Kidney (tissue), 14 donors: ENCODE data around the gene RASGRP1. TPM values are rescaled to one million over a fixed set of nuclear protein-coding genes. Genes with fewer than 3 reads are reported as not detected.

Source experiments
- DNase-seq, 5 donors: peaks; one replicate each; pipeline ENCODE4 v3.0.0-alpha.2; 2013 to 2020
- FAIRE-seq: peaks from 2 replicates; lab custom pipeline; 2012; peaks lifted over from hg19 to GRCh38; lab: Jason Lieb, UNC
- H3K27ac ChIP-seq, 2 donors: one replicate each; pipeline ENCODE4 v1.7.0; 2013; ENCODE audit warnings: low read depth in 2 of 2, low read length in 2 of 2, inconsistent platforms in 1 of 2
- H3K27me3 ChIP-seq: one replicate; pipeline ENCODE4 v1.7.1; 2013; ENCODE audit warnings: low read length, inconsistent platforms; ENCODE audit not compliant: control insufficient read depth, insufficient read depth
- H3K36me3 ChIP-seq, 3 donors: one replicate each; pipeline versions ENCODE4 v1.7.0 to v1.7.1; 2013; ENCODE audit warnings: low read length in 3 of 3, control low read depth in 1 of 3, inconsistent platforms in 1 of 3; ENCODE audit not compliant: insufficient read depth in 3 of 3, control insufficient read depth in 2 of 3
- H3K4me1 ChIP-seq, 3 donors: one replicate each; pipeline versions ENCODE4 v1.7.0 to v1.7.1; 2013; ENCODE audit warnings: low read length in 3 of 3, inconsistent platforms in 1 of 3, low read depth in 1 of 3; ENCODE audit not compliant: control insufficient read depth in 2 of 3, insufficient read depth in 2 of 3
- H3K4me3 ChIP-seq, 3 donors: one replicate each; pipeline versions ENCODE4 v1.7.0 to v1.8.1; 2013; ENCODE audit warnings: low read length in 3 of 3, control low read depth in 1 of 3, inconsistent platforms in 1 of 3
- H3K9ac ChIP-seq, 3 donors: one replicate each; pipeline versions ENCODE4 v1.7.0 to v1.7.1; 2013; ENCODE audit warnings: low read length in 3 of 3, control low read depth in 1 of 3, inconsistent platforms in 1 of 3
- H3K9me3 ChIP-seq, 3 donors: one replicate each; pipeline versions ENCODE4 v1.7.0 to v1.7.1; 2013; ENCODE audit warnings: low read length in 3 of 3, control low read depth in 1 of 3, inconsistent platforms in 1 of 3; ENCODE audit not compliant: control insufficient read depth in 2 of 3, insufficient read depth in 1 of 3
- CTCF ChIP-seq: IDR thresholded peaks from 3 replicates; pipeline ENCODE4 v1.5.1; 2012; ENCODE audit warnings: mild to moderate bottlenecking, moderate library complexity, borderline replicate concordance; ENCODE audit not compliant: insufficient read depth; ENCODE audit errors: extremely low read depth
- intact Hi-C: fragments of 100-400 bp; cut with DNase I; formaldehyde crosslinking; loops from one replicate; pipeline ENCODE4 v1.11.1; 2022
- polyA plus RNA-seq: library from polyadenylated mRNA; stranded (reverse); fragments of 350-450 nt; fragmentation: Illumina TruSeq; extraction: RNeasy Lipid Tissue Mini Kit (QIAGEN cat#74804); gene quantifications from one replicate; pipeline ENCODE4 v1.2.3, GENCODE V29; 2014; ENCODE audit warnings: low read depth, low replicate concordance; ENCODE audit not compliant: insufficient read depth
- total RNA-seq: library from RNA; stranded (reverse); fragmentation: NEBNext Ultra II Directional; extraction: Animal tissue kit (Norgen Biotek cat#: 25700); gene quantifications from one replicate; pipeline ENCODE4 v1.2.1, GENCODE V29; 2021
- donor health status: control.
- donor health status: control.
- donor health status: control.
- donor health status: control.
- donor health status: control.
- donor health status: DM: yes; HTN: yes; CAD: no.
- donor health status: Normal renal cell carcinoma (clear cell type).

Gene RASGRP1
- total and polyA plus RNA-seq, 2 donors from 2014 or later = 3.4 to 12.5 TPM

- no peak for TF ChIP-seq CTCF
- Histone ChIP-seq H3K9ac (no peak overlapping the region), H3K4me3 (no peak overlapping the region), H3K36me3 (no peaks in the 10 kb centered on the region), H3K27me3 (no peaks in the 10 kb centered on the region), H3K9me3 (no peaks in the 10 kb centered on the region), H3K4me1 (no peaks in the 10 kb centered on the region), H3K27ac (no peak overlapping the region)
- DNase-seq (no peak), FAIRE-seq (no peak)
- intact Hi-C loops = no loop called here
Measured at GRCh38 chr15:38578626-38579025, 14.0 kb upstream of the RASGRP1 start.

- Histone ChIP-seq H3K9ac (no peak overlapping the region), H3K4me1 (no peaks in the 10 kb centered on the region), H3K27ac (no peak overlapping the region), H3K36me3 (no peaks in the 10 kb centered on the region), H3K9me3 (no peaks in the 10 kb centered on the region), H3K27me3 (no peaks in the 10 kb centered on the region), H3K4me3 (no peak overlapping the region)
- intact Hi-C loops = no loop called here
- TF ChIP-seq CTCF = no peak
- DNase-seq (no peak), FAIRE-seq (no peak)
Measured at GRCh38 chr15:38577424-38577987, 12.9 kb upstream of the RASGRP1 start.

GRCh38 chr15:38576837-38577236 lies 12.2 kb upstream of the RASGRP1 start:
- intact Hi-C loops = no loop called here
- no peak for FAIRE-seq

More at GRCh38 chr15:38576837-38577236, 12.2 kb upstream of the RASGRP1 start:
- no peak for TF ChIP-seq CTCF
- no peak overlapping the region for H3K27ac ChIP-seq
- no peaks in the 10 kb centered on the region for H3K36me3 ChIP-seq
- H3K4me1 ChIP-seq = no peaks in the 10 kb centered on the region
- no peaks in the 10 kb centered on the region for H3K9me3 ChIP-seq
- no peak overlapping the region for H3K4me3 ChIP-seq
- H3K9ac ChIP-seq = no peak overlapping the region
- H3K27me3 ChIP-seq = no peaks in the 10 kb centered on the region
- DNase-seq = no peak
